GM23248 (cell line): ENCODE measurements around the gene GALNT13. TPM values are rescaled to one million over a fixed set of nuclear protein-coding genes. Genes with fewer than 3 reads are reported as not detected.

ENCODE experiments used
- DNase-seq: peaks from one replicate; pipeline ENCODE4 v3.0.0-alpha.2; 2015
- H2AFZ ChIP-seq: fragments of 200-600 bp; sonication (generic); 2 replicates; pipeline ENCODE4 v1.6.1; 2016; ENCODE audit warnings: antibody characterized with exemption
- H3F3A ChIP-seq: fragments of 200-600 bp; sonication (generic); 2 replicates; pipeline ENCODE4 v1.6.1; 2016; ENCODE audit warnings: mild to moderate bottlenecking, antibody characterized with exemption, mixed run types; ENCODE audit not compliant: insufficient read depth
- H3K27ac ChIP-seq: fragments of 200-600 bp; sonication (generic); 2 replicates; pipeline ENCODE4 v1.5.1; 2016; ENCODE audit warnings: mild to moderate bottlenecking
- H3K27me3 ChIP-seq: fragments of 200-600 bp; sonication (generic); replicated peaks from 2 replicates; pipeline ENCODE4 v1.6.1; 2016; ENCODE audit warnings: mild to moderate bottlenecking; ENCODE audit not compliant: insufficient read depth
- H3K36me3 ChIP-seq: fragments of 200-600 bp; sonication (generic); 2 replicates; pipeline ENCODE4 v1.6.1; 2016; ENCODE audit warnings: low read depth, mild to moderate bottlenecking
- H3K4me1 ChIP-seq: fragments of 200-600 bp; sonication (generic); 2 replicates; pipeline ENCODE4 v1.6.1; 2016; ENCODE audit warnings: mild to moderate bottlenecking; ENCODE audit not compliant: insufficient read depth
- H3K4me2 ChIP-seq: fragments of 200-600 bp; sonication (generic); one replicate; pipeline ENCODE4 v1.6.1; 2016; ENCODE audit warnings: mild to moderate bottlenecking; ENCODE audit not compliant: unreplicated experiment
- H3K4me3 ChIP-seq: fragments of 200-600 bp; sonication (generic); 2 replicates; pipeline ENCODE4 v1.5.1; 2016; ENCODE audit warnings: mild to moderate bottlenecking
- H3K79me2 ChIP-seq: fragments of 200-600 bp; sonication (generic); 2 replicates; pipeline ENCODE4 v1.6.1; 2016; ENCODE audit warnings: mild to moderate bottlenecking; ENCODE audit not compliant: insufficient read depth
- H3K9ac ChIP-seq: fragments of 200-600 bp; sonication (generic); 2 replicates; pipeline ENCODE4 v1.6.1; 2016; ENCODE audit warnings: mild to moderate bottlenecking
- H3K9me2 ChIP-seq: fragments of 200-600 bp; sonication (generic); 2 replicates; pipeline ENCODE4 v1.6.1; 2016; ENCODE audit warnings: mixed run types, mild to moderate bottlenecking, moderate library complexity; ENCODE audit not compliant: insufficient read depth
- H3K9me3 ChIP-seq: fragments of 200-600 bp; sonication (generic); one replicate; pipeline ENCODE4 v1.6.1; 2017; ENCODE audit warnings: low read depth
- H4K20me1 ChIP-seq: fragments of 200-600 bp; sonication (generic); 2 replicates; pipeline ENCODE4 v1.6.0; 2016; ENCODE audit not compliant: insufficient read depth
- EZH2 ChIP-seq: fragments of 200-600 bp; sonication (generic); IDR thresholded peaks from 2 replicates; pipeline ENCODE4 v1.6.1; 2018; ENCODE audit warnings: antibody characterized with exemption, mild to moderate bottlenecking; ENCODE audit not compliant: insufficient read depth, poor library complexity, severe bottlenecking
- EZH2phosphoT487 ChIP-seq: fragments of 200-600 bp; sonication (generic); IDR thresholded peaks from 2 replicates; pipeline ENCODE4 v1.6.1; 2018; ENCODE audit warnings: antibody characterized with exemption, moderate library complexity, mild to moderate bottlenecking, low read depth; ENCODE audit not compliant: insufficient read depth
- WGBS, 2 experiments: methylation state at CpG; one replicate each; pipeline ENCODE4 v1.1.6; 2015 to 2017; ENCODE audit warnings: low lambda C conversion rate in 2 of 2, low coverage in 1 of 2; ENCODE audit errors: missing lambda C conversion rate in 2 of 2; 5-methylcytosine and 5-hydroxymethylcytosine counted together
- in situ Hi-C: fragments of 300-500 bp; cut with MboI; formaldehyde crosslinking; loops from 2 replicates; pipeline ENCODE4 v1.15.0; 2020
- polyA plus RNA-seq: library from polyadenylated mRNA; unstranded; fragments of >200 nt; fragmentation: Nextera tagmentation; extraction: Ambion mirVana; gene quantifications from 2 replicates; pipeline ENCODE4 v1.2.1, GENCODE V29; 2016
- total RNA-seq: library from RNA; depleted of rRNA; stranded (reverse); fragments of >200 nt; shearing (Covaris generic); gene quantifications from 2 replicates; pipeline ENCODE4 v1.2.3, GENCODE V29; 2014

Gene GALNT13
- total and polyA plus RNA-seq, 2 experiments from 2014 or later: 0.11 TPM; not detected in 1

- H3K9me2 ChIP-seq: no peaks in the 10 kb centered on the region
- no peak overlapping the region for H3K4me3 ChIP-seq
- no peaks in the 10 kb centered on the region for H3K36me3 ChIP-seq
- H3K9ac ChIP-seq: no peak overlapping the region
- no peaks in the 10 kb centered on the region for H3K9me3 ChIP-seq
- TF ChIP-seq EZH2: no peak
- TF ChIP-seq EZH2phosphoT487: no peak
- no peaks in the 10 kb centered on the region for H3F3A ChIP-seq
- H3K27ac ChIP-seq: no peak overlapping the region
- no peaks in the 10 kb centered on the region for H4K20me1 ChIP-seq
- no peaks in the 10 kb centered on the region for H3K4me1 ChIP-seq
- 14 to 21% methylated on average over 2 of the region's 2 CpGs for WGBS, 2 experiments
- H3K79me2 ChIP-seq: no peaks in the 10 kb centered on the region
- no peak overlapping the region for H2AFZ ChIP-seq
- in situ Hi-C loops: no loop called here
- DNase-seq: no peak
- no peaks in the 10 kb centered on the region for H3K27me3 ChIP-seq
- H3K4me2 ChIP-seq: no peak overlapping the region
Measured at GRCh38 chr2:154324601-154325000, 452.9 kb downstream of the GALNT13 start.

- Histone ChIP-seq H3K9me2 (no peaks in the 10 kb centered on the region), H3F3A (no peaks in the 10 kb centered on the region), H3K9me3 (no peaks in the 10 kb centered on the region), H3K4me2 (no peak overlapping the region), H3K36me3 (no peaks in the 10 kb centered on the region), H3K27ac (no peak overlapping the region), H3K4me1 (no peaks in the 10 kb centered on the region), H3K4me3 (no peak overlapping the region), H2AFZ (no peak overlapping the region), H3K9ac (no peak overlapping the region), H3K27me3 (no peaks in the 10 kb centered on the region), H4K20me1 (no peaks in the 10 kb centered on the region), H3K79me2 (no peaks in the 10 kb centered on the region)
- 67 to 71% methylated on average over 1 of the region's 1 CpG for WGBS, 2 experiments
- in situ Hi-C loops: no loop called here
- DNase-seq: no peak
- no peak for TF ChIP-seq EZH2
Measured at GRCh38 chr2:154329510-154329909, 457.8 kb downstream of the GALNT13 start.

- Histone ChIP-seq H3K4me3 (no peak overlapping the region), H3K27me3 (no peaks in the 10 kb centered on the region), H3K79me2 (no peaks in the 10 kb centered on the region), H4K20me1 (no peaks in the 10 kb centered on the region), H3K9me2 (no peaks in the 10 kb centered on the region), H3K9ac (no peak overlapping the region), H3K27ac (no peak overlapping the region), H3K36me3 (no peaks in the 10 kb centered on the region), H2AFZ (no peak overlapping the region), H3F3A (no peaks in the 10 kb centered on the region), H3K4me2 (no peak overlapping the region), H3K4me1 (no peaks in the 10 kb centered on the region), H3K9me3 (no peaks in the 10 kb centered on the region)
- 18 to 19% methylated on average over 1 of the region's 1 CpG for WGBS, 2 experiments
- in situ Hi-C loops: no loop called here
- no peak for DNase-seq
- no peak for TF ChIP-seq EZH2phosphoT487
- TF ChIP-seq EZH2: no peak
Measured at GRCh38 chr2:154331784-154332183, 460.1 kb downstream of the GALNT13 start.

GRCh38 chr2:154336201-154336600, 464.5 kb downstream of the GALNT13 start:
- H3K9me3 ChIP-seq: no peaks in the 10 kb centered on the region
- TF ChIP-seq EZH2 (no peak), EZH2phosphoT487 (no peak)
- no peak for DNase-seq
- no peaks in the 10 kb centered on the region for H4K20me1 ChIP-seq
- H3K27ac ChIP-seq: no peak overlapping the region
- no peaks in the 10 kb centered on the region for H3K36me3 ChIP-seq
- H3K9me2 ChIP-seq: no peaks in the 10 kb centered on the region
- in situ Hi-C loops: no loop called here
- no peaks in the 10 kb centered on the region for H3F3A ChIP-seq
- H3K4me2 ChIP-seq: no peak overlapping the region
- no peak overlapping the region for H3K4me3 ChIP-seq
- WGBS, 2 experiments: 3 to 5% methylated on average over 1 of the region's 1 CpG
- H2AFZ ChIP-seq: no peak overlapping the region
- no peaks in the 10 kb centered on the region for H3K79me2 ChIP-seq
- no peaks in the 10 kb centered on the region for H3K4me1 ChIP-seq
- H3K27me3 ChIP-seq: no peaks in the 10 kb centered on the region
- no peak overlapping the region for H3K9ac ChIP-seq

- Histone ChIP-seq H3K4me3 (no peak overlapping the region), H3F3A (no peaks in the 10 kb centered on the region), H3K9me3 (no peaks in the 10 kb centered on the region), H3K79me2 (no peaks in the 10 kb centered on the region), H3K9ac (no peak overlapping the region), H3K4me2 (no peak overlapping the region), H4K20me1 (no peaks in the 10 kb centered on the region), H3K4me1 (no peaks in the 10 kb centered on the region), H3K27ac (no peak overlapping the region), H3K36me3 (no peaks in the 10 kb centered on the region), H3K27me3 (no peaks in the 10 kb centered on the region), H2AFZ (no peak overlapping the region), H3K9me2 (no peaks in the 10 kb centered on the region)
- WGBS, 2 experiments: 22 to 25% methylated on average over 3 of the region's 3 CpGs
- TF ChIP-seq EZH2phosphoT487 (no peak), EZH2 (no peak)
- in situ Hi-C loops: no loop called here
- DNase-seq: no peak
Measured at GRCh38 chr2:154338352-154338967, 466.7 kb downstream of the GALNT13 start.
